WI38 (cell line): ENCODE measurements around the gene NRP1.
A peak's percentile ranks its signal among the peaks of the same experiment; 100 is the strongest.
"Not testable (repeated sequence)": the region's sequence is repeated elsewhere in the genome, so short reads cannot be mapped to it uniquely, and the experiment has no call there.

Experiments used
- H3K4me3 ChIP-seq: 2 replicates; pipeline ENCODE4 v1.5.1; 2011; ENCODE audit warnings: low read depth, mild to moderate bottlenecking, control low read depth, low read length
- TF ChIP-seq, protein P1 (sequence below): IDR thresholded peaks from 2 replicates; pipeline ENCODE4 v1.5.1; 2012; ENCODE audit warnings: low read depth, mild to moderate bottlenecking, control low read depth, low read length

The NRP1 gene

DNA sequence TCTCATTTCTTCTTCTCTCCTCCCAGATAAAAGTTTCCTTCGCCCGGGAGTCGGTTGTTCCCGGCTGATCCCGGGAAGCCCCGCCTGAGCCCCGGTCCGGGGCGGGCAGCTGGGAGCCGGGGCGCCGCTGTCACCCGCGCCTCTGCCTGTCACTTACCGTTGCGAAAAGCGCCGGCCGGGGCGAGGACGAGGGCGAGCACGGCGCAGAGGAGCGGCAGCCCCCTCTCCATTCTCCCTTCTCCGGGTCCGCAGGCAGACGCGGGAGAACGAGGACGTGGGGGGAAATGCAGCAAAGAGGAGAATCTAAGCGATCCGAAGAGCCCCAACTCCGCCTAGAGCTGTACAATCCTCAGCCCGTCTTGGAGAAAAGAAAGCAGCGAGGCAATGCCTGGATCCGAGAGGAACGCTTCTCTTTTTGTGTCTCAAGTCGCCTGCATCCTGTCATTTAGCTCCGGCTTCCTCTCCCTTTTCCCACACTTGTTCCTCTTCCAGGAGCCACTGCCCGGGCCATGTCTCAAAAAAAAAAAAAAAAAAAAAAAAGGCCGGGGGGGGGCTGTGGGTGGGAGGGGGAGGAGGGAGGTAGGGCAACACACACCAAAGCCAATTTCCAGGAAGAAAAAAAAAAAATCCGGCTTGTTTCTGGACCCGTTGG, at the start of gene NRP1:
Gene NRP1 (minus strand): TSS at position 515 of the 652 bp plus-strand sequence. CDS start 285 bp downstream, at position 230.
- TF ChIP-seq, protein P1, sequence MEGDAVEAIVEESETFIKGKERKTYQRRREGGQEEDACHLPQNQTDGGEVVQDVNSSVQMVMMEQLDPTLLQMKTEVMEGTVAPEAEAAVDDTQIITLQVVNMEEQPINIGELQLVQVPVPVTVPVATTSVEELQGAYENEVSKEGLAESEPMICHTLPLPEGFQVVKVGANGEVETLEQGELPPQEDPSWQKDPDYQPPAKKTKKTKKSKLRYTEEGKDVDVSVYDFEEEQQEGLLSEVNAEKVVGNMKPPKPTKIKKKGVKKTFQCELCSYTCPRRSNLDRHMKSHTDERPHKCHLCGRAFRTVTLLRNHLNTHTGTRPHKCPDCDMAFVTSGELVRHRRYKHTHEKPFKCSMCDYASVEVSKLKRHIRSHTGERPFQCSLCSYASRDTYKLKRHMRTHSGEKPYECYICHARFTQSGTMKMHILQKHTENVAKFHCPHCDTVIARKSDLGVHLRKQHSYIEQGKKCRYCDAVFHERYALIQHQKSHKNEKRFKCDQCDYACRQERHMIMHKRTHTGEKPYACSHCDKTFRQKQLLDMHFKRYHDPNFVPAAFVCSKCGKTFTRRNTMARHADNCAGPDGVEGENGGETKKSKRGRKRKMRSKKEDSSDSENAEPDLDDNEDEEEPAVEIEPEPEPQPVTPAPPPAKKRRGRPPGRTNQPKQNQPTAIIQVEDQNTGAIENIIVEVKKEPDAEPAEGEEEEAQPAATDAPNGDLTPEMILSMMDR, result no peak
- H3K4me3 ChIP-seq, result peak within 1 kb of the TSS; percentile 76

DNA sequence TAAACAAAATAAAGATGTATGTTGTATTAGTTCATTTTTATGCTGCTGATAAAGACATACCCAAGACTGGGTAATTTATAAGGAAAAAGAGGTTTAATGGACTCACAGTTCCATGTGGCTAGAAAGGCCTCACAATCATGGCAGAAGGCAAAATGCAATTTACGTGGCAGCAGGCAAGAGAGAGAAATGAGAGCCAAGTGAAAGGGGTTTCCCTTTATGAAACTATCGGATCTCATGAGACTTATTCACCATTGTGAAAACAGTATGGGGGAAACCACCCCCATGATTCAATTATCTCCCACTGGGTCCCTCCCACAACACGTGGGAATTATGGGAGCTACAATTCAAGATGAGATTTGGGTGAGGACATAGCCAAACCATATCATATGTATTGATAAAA, 49.7 kb upstream of the NRP1 start:
- H3K4me3 ChIP-seq, result not testable (repeated sequence)

DNA sequence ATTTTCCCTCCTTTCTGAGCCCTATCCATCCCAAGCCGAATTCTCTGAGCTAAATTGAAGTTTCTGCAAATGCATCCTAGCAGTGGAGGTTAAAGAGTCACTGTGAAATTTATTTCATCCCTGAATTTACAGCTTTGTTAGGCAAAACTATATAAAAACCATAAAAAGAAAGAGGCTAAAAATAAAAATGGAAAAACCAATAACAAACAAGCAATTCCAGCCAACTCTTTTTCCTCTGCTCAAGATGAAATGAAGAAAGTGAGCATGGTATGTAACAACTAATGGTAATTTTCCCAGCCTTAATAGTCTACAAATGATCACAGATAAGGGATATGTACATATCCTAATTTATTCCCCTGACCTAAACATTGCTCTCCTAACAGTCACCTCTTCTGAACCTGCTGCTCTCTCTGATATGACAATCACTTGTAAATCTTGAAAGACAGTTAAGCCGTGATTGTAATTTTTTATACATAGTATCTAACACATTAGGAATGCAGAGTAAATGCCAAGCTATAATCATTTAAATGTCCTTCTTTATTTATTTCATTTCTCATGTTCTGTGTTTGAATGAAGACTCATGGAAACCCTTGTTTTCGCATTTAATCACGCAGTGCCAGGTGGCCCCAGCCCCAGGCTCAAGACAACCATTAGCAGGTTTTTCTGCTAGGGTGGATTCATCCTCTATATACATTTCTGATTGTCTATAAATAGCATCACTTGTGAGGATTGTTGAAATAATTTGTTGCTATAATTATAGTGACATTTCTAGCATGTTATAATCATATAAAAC, 48.6 kb upstream of the NRP1 start:
- no peak overlapping the region for H3K4me3 ChIP-seq
- TF ChIP-seq, protein P1, result no peak

DNA sequence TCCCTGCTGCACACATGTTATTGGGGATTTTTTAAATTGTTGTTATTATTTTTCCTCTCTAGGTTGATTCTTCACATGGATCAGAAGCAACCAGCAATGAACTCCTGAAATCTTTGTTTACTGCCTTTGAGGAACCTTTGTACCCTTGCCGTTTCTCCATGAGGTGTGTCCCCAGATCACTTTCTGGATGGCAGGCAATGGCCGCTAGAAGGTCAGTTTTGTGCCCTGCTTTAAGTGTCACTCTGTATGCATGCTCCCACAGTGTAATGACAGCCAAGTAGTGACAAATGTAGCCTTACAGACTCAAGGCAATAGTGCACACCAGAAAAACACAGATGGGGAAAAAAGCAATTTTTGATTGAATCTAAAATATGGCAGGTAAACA, 47.7 kb upstream of the NRP1 start:
- H3K4me3 ChIP-seq, result no peak overlapping the region
- TF ChIP-seq, protein P1, result no peak

DNA sequence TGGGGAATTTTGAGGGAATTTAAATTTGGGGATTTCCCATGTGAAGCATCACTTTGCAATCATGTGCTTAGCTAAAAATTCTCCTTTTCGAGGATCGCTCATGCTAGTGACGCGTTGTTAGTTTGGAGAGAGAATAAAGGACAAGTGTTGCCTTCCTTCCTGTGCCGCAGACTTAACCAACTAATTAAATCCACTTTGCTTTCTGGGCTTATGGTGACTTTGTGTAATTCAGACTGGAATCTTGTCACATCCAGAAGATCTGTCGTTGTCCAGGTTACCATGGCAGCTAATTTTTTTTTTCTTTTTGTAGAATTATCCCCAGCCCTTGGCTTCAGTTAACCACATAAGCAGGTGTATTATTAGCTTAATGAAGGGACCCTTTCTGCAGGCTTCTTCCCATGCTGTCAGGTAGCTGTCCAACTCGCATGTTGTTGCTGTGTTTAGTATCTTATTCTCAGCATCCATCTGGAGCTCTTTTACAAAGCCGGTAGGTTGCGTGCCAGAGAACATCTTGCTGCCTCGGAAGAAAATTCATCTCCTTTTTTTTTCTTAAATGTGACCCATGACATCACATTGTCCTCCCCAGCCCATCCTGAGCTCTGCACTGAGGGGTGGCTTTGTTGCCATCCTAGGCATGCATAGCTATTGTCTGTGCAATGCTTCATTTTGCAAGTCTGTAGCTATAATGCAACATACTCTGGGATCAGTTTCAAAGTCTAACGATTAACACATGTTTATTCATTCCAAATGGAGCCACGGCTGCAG, 47.2 kb upstream of the NRP1 start:
- TF ChIP-seq, protein P1, result no peak
- no peak overlapping the region for H3K4me3 ChIP-seq

DNA sequence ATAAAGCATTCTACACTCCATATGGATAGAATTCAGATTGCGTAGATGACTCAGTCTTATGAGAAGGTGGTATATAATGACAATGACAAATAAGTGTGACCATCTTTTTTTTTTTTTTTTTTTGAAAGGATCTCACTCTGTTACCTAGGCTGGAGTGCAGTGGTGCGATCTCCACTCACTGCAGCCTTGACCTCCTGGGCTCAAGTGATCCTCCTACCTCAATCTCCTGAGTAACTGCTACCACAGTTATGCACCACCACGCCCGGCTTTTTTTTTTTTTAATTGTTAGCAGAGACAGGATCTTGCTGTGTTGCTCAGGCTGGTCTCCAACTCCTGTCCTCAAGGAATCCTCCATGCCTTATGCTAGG, 43.2 kb upstream of the NRP1 start:
- TF ChIP-seq, protein P1, result no peak
- H3K4me3 ChIP-seq, result no peak overlapping the region

DNA sequence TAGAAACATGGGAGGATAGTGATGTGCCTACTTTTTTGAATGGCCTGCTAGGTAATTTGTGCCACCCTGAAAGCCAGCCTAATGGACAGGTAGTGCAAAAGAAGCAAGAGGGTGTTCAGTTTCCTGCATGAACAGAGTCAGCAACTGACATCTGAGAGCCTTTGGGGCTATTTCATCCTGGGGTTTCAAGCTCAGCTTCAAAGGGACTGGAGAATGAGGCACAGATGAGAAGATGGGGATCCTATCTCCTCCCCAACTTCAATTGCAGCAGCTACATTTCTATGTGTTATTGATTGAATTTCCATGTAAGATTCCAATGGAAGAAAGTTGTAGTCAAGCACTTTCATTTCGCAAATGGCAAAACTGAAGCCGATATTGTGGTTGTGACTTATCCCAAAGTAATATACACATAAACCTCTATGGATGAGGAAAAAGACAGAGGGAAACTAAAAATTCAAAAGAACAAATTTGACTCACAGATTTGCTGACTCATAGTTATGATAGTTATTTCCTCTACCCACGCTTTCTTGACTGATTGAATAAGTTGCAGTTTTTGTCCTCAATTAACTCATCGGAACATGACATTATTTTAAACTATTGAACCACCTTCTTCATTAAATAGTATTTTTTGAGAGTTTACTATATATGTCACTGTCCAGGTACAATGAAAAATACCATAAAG, 42.6 kb upstream of the NRP1 start:
- TF ChIP-seq, protein P1, result no peak
- H3K4me3 ChIP-seq, result peak overlapping the region; percentile 44
